DOHH2 (cell line): Measurements from ENCODE around the gene ANXA3.

Experiments
- EZH2phosphoT487 ChIP-seq: fragments of 200-600 bp; sonication (generic); IDR thresholded peaks from 2 replicates; pipeline ENCODE4 v1.6.1; 2017; ENCODE audit warnings: borderline replicate concordance, mild to moderate bottlenecking, antibody characterized with exemption, low read length, moderate library complexity, mixed read lengths
- TF ChIP-seq, protein P1 (sequence below): fragments of 200-600 bp; sonication (generic); IDR thresholded peaks from one replicate; pipeline ENCODE4 v1.5.1; 2014; ENCODE audit warnings: antibody characterized with exemption, mild to moderate bottlenecking, low read depth, low read length; ENCODE audit not compliant: poor library complexity, severe bottlenecking

DNA sequence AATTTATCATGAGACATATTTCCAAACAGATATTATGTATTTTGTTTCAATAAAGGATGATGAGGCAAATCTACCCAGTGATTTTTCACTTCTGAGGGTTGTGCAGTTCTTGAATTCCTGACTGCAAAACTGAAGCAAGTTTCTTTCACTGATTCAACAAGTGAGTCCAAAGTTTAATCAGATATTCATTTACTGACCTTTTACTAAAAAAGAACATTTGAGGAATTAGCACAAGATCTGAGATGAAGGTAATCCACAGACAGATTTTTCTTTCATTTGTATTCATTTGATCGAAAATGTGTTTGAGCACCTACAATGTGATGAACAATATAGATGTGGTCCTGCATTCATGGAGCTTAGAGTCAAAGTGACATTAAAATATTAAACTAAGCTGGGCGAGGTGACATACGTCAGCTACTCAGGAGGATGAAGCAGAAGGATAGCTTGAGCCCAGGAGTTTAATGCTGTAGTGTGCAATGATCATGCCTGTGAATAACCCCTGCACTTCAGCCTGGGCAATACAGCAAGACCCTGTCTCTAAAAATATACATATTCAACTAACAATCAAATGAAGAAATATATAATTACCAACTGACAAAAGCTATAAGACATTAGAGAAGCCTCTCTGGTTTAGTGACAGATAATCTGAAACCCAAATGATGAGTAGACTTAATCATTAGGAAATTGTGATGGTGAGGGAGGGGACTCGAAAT lies 76.6 kb downstream of the ANXA3 start:
- TF ChIP-seq, protein P1, sequence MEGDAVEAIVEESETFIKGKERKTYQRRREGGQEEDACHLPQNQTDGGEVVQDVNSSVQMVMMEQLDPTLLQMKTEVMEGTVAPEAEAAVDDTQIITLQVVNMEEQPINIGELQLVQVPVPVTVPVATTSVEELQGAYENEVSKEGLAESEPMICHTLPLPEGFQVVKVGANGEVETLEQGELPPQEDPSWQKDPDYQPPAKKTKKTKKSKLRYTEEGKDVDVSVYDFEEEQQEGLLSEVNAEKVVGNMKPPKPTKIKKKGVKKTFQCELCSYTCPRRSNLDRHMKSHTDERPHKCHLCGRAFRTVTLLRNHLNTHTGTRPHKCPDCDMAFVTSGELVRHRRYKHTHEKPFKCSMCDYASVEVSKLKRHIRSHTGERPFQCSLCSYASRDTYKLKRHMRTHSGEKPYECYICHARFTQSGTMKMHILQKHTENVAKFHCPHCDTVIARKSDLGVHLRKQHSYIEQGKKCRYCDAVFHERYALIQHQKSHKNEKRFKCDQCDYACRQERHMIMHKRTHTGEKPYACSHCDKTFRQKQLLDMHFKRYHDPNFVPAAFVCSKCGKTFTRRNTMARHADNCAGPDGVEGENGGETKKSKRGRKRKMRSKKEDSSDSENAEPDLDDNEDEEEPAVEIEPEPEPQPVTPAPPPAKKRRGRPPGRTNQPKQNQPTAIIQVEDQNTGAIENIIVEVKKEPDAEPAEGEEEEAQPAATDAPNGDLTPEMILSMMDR = no peak
- TF ChIP-seq EZH2phosphoT487 = no peak
